Activated CD8-positive, alpha-beta T cell treated with anti-CD3 and anti-CD28 coated beads for 36 hours (primary cell): ENCODE results near the gene GPR26. TPM values are rescaled to one million over a fixed set of nuclear protein-coding genes. Genes with fewer than 3 reads are reported as not detected.

ENCODE experiments used
- ATAC-seq: fragments of 200-7000 bp; cut with Tn5 transposase; one replicate; pipeline ENCODE4 v1.10.0; 2021; ENCODE audit warnings: mild to moderate bottlenecking, moderate library complexity
- CTCF ChIA-PET: fragments of 350-600 bp; sonication (Branson Sonifier 250); formaldehyde crosslinking; loops from one replicate; lab custom pipeline; 2021; ENCODE audit warnings: antibody characterized with exemption; lab: Charles Lee
- POLR2A ChIA-PET: fragments of 350-600 bp; sonication (Branson Sonifier 250); formaldehyde crosslinking; loops from one replicate; lab custom pipeline; 2021; ENCODE audit warnings: antibody characterized with exemption; lab: Charles Lee
- DNase-seq: peaks from one replicate; pipeline ENCODE4 v3.0.0-alpha.2; 2020
- H3K27ac Mint-ChIP-seq: one replicate; pipeline ENCODE4 v1.8.0; 2021; ENCODE audit warnings: mild to moderate bottlenecking, mixed read lengths
- H3K27me3 Mint-ChIP-seq: one replicate; pipeline ENCODE4 v1.8.0; 2021; ENCODE audit warnings: mixed read lengths
- H3K36me3 Mint-ChIP-seq: one replicate; pipeline ENCODE4 v1.8.0; 2021; ENCODE audit warnings: low read depth, mixed read lengths
- H3K4me1 Mint-ChIP-seq: one replicate; pipeline ENCODE4 v1.8.0; 2021; ENCODE audit warnings: low read depth, mixed read lengths
- H3K4me3 Mint-ChIP-seq: one replicate; pipeline ENCODE4 v1.8.0; 2021; ENCODE audit warnings: mild to moderate bottlenecking, moderate library complexity, mixed read lengths
- H3K9me3 Mint-ChIP-seq: one replicate; pipeline ENCODE4 v1.8.0; 2021; ENCODE audit warnings: mixed read lengths
- CTCF ChIP-seq: fragments of 200-600 bp; IDR thresholded peaks from one replicate; pipeline ENCODE4 v1.8.0; 2022; ENCODE audit warnings: antibody characterized with exemption, mild to moderate bottlenecking
- intact Hi-C: fragments of 100-400 bp; cut with micrococcal nuclease; formaldehyde crosslinking; loops from one replicate; pipeline ENCODE4 v1.10.0; 2022
- total RNA-seq, 2 experiments: library from RNA; stranded (reverse); gene quantifications; one replicate each; pipeline ENCODE4 v1.2.3, GENCODE V29; 2021

The GPR26 gene
- total RNA-seq, 2 experiments from 2014 or later = not detected

GRCh38 chr10:123689880-123690279 lies 23.7 kb downstream of the GPR26 start:
- Mint-ChIP-seq H3K4me3 (no peak overlapping the region), H3K36me3 (no peaks in the 10 kb centered on the region), H3K9me3 (no peaks in the 10 kb centered on the region), H3K27me3 (peaks cover 2% of the 10 kb centered on the region), H3K27ac (no peak overlapping the region), H3K4me1 (no peaks in the 10 kb centered on the region)
- CTCF ChIA-PET = no interaction called here
- POLR2A ChIA-PET = no interaction called here
- DNase-seq (no peak), ATAC-seq (no peak)
- intact Hi-C loops = no loop called here
- no peak for TF ChIP-seq CTCF

GRCh38 chr10:123703195-123703790 lies 37.1 kb downstream of the GPR26 start:
- Mint-ChIP-seq H3K9me3 (no peaks in the 10 kb centered on the region), H3K36me3 (no peaks in the 10 kb centered on the region), H3K27me3 (no peaks in the 10 kb centered on the region), H3K27ac (no peak overlapping the region), H3K4me3 (no peak overlapping the region), H3K4me1 (no peaks in the 10 kb centered on the region)
- TF ChIP-seq CTCF = no peak
- intact Hi-C loops = no loop called here
- DNase-seq = no peak
- ChIA-PET POLR2A (no interaction called here), CTCF (interaction anchor here (1.4 kb wide), 1 partner anchor 16 kb away, joined by 3 read pairs; no protein-coding TSS in a partner anchor)
- ATAC-seq = no peak

- Mint-ChIP-seq H3K4me1 (no peaks in the 10 kb centered on the region), H3K36me3 (no peaks in the 10 kb centered on the region), H3K27me3 (no peaks in the 10 kb centered on the region), H3K27ac (no peak overlapping the region), H3K9me3 (no peaks in the 10 kb centered on the region), H3K4me3 (no peak overlapping the region)
- no peak for DNase-seq
- no peak for ATAC-seq
- ChIA-PET CTCF (interaction anchor here (0.7 to 1.4 kb wide), 2 partner anchors 15 to 122 kb away, joined by 3 read pairs; no protein-coding TSS in a partner anchor), POLR2A (no interaction called here)
- TF ChIP-seq CTCF = no peak
- intact Hi-C loops = no loop called here
Observed at GRCh38 chr10:123704076-123704475, 37.9 kb downstream of the GPR26 start.

- ChIA-PET CTCF (no interaction called here), POLR2A (no interaction called here)
- ATAC-seq = no peak
- Mint-ChIP-seq H3K4me3 (no peak overlapping the region), H3K27ac (no peak overlapping the region), H3K9me3 (no peaks in the 10 kb centered on the region), H3K36me3 (no peaks in the 10 kb centered on the region), H3K4me1 (no peaks in the 10 kb centered on the region), H3K27me3 (no peaks in the 10 kb centered on the region)
- DNase-seq = no peak
- no peak for TF ChIP-seq CTCF
- intact Hi-C loops = no loop called here
Observed at GRCh38 chr10:123704812-123705211, 38.7 kb downstream of the GPR26 start.

- Mint-ChIP-seq H3K27me3 (no peaks in the 10 kb centered on the region), H3K36me3 (no peaks in the 10 kb centered on the region), H3K4me3 (no peak overlapping the region), H3K27ac (no peak overlapping the region), H3K4me1 (no peaks in the 10 kb centered on the region), H3K9me3 (no peaks in the 10 kb centered on the region)
- CTCF ChIA-PET = no interaction called here
- ATAC-seq (no peak), DNase-seq (no peak)
- no peak for TF ChIP-seq CTCF
- intact Hi-C loops = no loop called here
- POLR2A ChIA-PET = no interaction called here
Observed at GRCh38 chr10:123706236-123706635, 40.1 kb downstream of the GPR26 start.
